ENCODE data around the gene FMN1.
"Not testable (repeated sequence)": the region's sequence is repeated elsewhere in the genome, so short reads cannot be mapped to it uniquely, and the experiment has no call there.

Gene FMN1

DNA sequence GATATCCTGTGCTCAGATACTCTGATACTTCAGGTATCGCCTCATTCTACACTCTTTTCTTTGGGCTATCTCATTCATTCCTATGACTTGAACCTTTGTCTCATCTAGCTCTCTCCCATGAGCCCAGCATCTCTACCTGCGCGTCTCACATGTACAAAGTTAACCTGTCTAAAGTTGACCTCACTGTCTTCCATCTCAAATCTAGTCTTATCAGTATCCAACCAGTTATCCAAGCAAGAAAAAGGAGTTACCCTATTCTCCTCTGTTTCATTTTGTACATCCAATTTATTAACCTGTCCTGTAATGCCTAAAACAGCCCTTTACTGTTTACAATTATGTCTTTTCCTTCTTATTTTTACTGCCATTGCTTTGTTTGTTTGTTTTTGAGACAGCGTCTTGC is 342.5 kb downstream of the FMN1 start:
- DNase-seq, result no peak

DNA sequence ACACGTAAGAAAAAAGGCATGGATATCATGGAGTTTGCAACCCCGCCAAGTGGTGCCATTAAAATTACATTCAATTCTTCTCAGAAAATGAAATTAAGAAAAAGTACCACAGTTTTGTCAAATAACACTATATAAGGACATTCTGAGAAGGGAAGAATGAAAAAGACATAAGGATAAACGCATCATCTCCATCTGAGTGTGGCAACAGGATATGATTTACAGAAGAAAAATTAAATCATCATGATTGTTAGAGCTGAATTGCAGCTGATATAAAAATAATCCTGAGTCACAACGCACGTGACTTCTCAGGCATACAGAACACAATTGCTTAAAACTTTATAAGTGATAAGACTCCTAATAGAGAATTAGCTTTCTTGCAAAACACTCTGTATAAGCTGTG is 342.9 kb downstream of the FMN1 start:
- DNase-seq, result no peak

DNA sequence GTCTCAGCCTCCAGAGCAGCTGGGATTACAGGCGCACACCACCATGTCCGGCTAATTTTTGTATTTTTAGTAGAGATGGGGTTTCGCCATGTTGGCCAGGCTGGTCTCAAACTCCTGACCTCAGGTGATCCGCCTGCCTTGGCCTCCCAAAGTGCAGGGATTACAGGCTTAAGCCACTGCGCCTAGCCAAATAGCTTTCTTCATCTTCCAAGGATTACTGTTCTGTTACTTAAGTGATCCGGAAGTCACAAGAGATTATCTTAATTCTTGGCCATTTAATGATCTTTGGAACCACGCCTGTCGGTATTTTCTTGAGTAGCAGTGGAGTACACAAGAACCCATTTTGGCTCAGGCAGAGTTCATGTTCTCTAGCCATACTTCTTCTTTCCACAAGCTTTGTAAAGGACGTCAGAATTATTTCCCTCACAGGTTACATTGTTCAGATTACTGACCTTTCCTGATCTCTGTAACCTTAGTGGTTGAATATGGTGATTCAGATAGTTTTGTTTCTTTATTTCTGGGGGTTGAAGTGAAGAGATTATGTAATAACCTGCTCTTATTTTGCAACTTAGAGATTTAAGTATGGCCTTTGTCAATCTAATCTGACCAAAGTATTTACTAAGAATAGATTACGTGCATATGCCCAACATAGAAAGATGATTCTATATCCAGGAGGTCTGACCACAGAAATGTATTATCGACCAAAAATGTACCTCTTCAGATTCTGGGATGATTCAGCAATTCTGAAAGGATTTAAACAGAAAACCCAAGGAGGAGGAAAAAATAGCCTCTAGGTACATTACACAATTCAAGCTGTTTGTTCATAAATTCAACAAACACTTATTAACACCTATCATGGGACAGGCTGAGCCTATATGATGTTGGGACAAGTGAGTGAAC is 344.5 kb downstream of the FMN1 start:
- no peak for DNase-seq

DNA sequence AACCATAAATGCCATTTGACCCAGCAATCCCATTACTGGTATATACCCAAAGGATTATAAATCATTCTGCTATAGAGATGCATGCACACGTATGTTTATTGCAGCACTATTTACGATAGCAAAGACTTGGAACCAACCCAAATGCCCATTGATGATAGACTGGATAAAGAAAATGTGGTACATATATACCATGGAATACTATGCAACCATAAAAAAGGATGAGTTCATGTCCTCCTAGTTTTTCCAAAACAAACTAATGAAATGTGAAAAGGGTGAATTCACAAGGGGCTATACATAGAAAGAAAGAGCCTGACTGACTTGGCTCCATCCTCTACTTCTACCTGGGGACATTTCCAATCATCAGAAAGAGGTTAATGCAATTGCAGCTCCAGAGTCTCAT is 347.8 kb downstream of the FMN1 start:
- not testable (repeated sequence) for DNase-seq

DNA sequence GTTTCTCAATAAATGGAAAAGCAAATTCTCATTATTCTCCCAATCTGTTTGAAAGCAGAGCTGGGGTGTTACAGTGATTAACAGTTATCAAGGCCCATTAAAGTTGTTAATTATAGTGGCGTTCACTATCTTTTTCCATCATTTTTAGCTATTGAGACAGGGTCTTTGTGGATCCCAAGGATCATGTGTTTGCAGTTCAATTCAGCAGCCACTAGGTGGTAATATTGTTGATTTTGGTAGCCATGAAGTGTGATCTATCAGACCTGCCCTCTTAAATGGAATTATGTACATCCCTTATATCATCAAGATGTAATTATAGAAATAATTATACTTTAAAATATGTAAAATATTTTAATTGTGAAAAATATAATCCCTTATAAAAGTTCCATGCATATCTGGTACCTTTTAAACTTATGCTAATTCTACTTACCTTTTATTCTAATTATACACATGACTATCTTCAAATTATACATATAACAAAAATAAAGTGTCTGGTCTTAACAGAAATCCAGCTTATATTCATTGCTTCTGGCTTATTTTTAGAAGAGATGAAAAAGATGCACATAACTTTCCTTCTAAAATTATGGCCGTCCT is 350.3 kb downstream of the FMN1 start:
- no peak for DNase-seq

DNA sequence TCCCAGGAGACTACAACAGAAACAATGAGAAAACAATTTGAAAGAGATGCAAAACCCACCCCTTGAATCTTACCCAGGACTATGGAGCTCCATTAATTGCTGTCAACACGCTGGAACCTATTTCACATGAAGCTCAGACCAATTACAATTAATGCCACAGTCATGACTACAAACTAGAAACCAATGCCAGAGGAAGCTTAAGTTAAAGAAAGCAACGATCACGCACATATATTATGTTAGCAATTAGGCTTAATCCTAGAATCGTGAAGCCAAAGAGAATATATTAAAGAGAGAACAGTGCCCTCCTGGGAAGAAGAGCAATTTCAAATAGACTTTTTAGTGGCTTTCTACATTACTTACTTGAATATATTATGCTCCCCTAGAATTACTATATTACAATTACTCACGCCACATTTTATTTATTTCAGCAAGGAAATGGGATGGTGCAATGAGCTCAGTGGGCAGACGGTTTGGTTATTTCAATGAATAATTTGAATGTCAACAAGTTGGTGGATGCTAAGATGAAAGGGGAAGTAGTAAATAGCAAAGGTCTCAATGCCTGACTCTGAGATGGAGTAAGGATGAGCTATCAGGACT is 351.2 kb downstream of the FMN1 start:
- DNase-seq, result no peak

DNA sequence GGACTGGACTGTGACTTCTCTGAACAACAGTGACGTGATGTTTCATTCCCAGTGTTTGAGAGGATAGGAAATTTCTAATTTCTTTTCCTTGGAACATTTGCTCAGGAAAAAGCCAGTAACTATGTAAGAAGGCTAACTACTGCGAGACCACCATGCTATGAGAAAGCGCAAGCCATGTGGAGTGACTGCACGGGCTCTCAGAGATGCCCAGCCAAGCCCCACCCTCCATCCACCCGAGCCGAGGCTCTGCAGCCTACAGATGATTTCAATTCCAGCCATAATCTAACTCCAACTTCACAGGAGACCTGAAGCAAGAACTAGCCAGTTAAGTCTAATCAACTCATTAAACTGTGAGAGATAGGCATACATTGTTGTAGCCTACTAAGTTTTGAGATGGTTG is 352.4 kb downstream of the FMN1 start:
- no peak for DNase-seq

DNA sequence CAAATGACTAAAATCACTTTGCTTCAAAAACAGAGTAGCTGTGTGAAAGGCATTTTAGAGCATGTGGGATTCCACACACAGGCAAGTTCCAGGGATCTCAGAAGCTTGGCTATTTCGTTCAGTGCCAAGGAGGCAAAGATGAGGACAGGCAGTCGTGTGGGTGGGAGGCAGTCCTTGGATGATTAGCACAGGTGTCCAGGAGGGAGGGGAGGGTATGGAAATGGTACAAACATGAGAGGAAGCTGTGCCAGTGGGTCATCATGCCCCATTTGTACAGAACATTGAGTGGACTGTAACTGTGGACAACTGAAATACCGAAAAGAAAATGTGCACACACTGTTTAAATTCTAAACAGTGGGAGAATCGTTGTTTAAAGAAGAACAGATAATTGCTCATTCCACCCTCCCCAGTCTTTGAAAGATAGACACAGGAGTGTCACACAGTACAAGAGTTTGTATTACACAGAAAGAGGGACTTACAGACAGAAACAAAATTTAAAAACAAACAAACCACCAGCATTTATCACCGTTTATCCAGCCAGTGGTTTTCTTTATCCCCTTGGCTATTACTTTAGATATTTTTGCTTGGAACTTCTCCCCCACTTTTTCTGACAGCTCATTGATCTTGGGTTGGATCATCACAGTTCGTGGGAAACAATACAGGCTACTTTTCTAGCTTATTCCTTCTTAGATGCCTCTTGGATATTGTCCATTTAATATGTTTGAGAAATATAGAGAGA is 353.8 kb downstream of the FMN1 start:
- no peak for DNase-seq

DNA sequence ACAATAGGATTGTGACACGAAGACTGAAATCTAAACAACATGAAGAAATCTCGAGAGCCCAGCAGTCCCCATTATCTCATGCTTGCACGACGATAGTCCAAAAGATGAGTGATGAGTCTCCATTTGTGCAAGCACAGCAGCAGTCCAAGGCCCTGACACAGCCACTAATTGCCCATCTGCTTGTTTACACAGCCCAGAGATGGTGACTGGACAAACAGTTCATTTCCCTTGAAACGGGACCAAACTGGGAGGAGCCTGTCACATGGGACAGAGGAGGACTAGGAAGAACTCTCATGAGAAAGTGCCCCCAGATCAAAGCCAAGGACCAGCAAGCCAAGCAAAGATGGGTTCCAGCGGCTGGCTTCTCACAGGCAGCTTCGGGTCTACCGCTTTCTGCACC is 355.7 kb downstream of the FMN1 start:
- peak in 10 of 14 donors; percentile 5 to 65 (median 34) for DNase-seq

DNA sequence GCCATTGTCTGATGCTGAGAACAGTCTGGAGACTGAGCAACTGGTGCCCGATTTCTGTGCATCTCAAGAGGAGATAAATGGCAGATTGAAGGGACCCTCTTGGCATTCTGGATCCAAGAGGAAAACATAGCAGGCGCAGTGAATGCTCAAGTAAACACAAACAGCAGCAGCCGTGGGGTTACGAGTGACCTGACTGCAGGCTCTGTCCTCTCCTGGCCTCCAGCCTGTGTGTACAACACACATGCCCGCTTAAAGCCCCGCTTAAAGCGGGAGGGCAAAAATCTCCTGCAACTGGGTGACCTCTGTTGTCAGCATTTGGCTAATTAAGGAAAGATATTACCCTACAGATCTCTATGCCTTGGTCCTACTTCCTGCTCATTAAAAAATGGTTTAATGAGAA is 356.2 kb downstream of the FMN1 start:
- peak in 7 of 14 donors; percentile 1 to 35 (median 10) for DNase-seq

DNA sequence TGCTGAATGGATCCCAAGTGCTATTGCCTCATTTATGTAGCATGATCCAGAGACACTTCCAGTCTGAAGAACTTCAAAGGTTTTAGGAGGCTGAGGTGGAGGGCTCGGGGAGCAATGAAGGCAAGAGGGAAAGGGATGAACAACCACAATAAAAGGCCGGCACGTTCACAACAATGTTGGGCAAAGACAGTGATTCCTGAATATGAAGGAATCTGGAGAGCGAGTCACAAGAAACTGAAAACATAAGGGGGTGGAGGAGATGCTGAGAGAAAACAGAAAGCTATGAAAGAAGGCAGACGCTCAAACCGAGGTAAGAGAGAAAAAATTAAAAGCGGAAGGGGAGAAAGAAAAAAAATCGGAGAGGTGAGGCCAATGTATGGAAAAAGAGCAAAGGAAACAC is 356.6 kb downstream of the FMN1 start:
- no peak for DNase-seq

DNA sequence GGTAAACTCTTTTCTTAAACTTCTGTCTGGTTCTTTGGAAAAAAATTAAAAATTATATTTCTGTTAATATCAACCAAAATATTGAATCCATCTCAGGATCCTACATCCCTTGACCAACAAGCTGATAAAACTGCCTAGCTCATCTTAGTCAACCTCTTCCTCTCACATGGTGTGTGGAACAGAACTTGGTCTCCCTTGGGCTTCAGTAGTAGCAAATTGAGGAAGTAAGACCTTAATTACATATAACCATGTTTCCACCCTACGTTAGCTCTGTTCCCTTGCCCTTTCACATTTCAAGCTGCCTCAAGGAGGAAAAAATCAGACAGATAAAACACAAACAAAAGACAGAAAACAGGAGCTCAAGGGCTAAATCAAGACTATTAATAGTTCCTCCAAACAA is 360.4 kb downstream of the FMN1 start:
- no peak for DNase-seq

DNA sequence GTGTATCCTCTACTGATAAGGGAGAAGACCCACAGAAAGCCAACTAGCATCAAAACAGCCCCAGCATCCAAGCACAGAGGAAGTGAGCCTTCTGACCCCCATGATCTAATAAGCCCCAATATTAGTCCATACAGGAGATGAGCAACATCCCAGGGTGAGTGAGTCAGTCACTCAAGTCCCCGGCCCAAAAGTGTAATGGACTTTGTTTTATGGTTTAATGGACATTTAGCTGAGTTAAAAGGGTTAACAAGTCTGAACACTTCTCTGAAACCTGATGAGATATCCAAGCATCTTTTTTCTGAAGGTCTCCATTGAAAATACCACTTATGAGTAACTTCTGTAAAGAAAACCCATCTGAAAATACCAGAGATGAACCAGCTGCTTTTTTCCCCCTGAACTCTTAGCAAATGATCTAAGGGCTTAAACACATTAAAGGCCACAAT is 361.1 kb downstream of the FMN1 start:
- no peak for DNase-seq

DNA sequence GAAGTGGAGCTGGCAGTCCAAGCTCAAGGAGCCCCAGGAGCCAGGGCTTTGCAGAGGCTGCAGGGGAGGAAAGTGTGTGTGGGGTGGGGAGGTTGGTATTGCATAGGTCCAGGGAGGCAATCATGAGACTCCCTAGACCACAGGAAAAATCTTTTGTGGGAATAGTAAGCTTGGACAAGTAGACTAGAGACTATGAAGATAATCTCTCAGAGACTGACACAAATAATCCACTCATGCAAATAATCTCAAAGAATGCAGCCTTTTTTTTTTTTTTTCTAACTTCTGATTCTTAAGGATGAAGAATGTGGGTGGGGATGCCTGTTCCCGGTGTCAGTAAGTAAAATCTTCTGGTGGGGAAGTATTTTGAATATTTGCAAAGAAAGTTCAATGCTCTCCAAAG is 363.0 kb downstream of the FMN1 start:
- DNase-seq, result no peak

DNA sequence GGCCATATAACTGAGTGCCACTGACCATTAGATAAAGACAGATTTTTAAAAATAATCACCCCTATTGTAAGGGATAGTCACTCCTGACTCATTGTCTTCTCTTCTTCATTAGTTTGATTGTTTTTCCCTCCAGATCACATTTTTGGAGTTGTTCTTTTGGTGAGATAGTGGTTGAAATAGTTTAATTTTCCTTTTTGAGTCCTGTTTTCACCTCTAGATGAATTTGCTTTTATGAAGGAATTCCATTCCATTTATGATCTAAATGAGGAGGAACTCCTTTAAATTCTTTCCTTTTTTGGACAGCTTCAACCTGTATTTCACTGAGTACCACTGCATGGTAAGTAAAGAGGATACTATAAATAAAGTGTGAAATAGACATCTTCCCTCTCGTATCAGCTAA is 364.3 kb downstream of the FMN1 start:
- DNase-seq, result no peak

DNA sequence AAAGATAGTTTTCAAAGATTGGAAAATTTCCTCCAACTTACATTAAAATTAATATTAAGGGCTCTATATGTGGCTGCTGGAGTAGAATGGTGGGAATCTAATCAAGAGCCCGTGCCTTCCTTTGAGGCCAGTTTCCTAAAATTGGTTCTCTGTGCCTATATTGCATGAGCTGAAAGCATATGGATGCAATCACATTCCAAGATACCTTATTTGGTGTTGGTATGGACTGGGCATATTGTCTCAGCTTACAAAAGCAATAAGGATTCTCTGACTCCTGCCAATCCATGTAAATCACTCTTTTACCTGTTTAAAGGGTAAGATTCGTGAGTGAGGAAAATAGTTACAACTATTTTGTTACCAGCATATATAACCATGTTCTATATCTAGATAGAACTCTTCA is 365.1 kb downstream of the FMN1 start:
- no peak for DNase-seq

DNA sequence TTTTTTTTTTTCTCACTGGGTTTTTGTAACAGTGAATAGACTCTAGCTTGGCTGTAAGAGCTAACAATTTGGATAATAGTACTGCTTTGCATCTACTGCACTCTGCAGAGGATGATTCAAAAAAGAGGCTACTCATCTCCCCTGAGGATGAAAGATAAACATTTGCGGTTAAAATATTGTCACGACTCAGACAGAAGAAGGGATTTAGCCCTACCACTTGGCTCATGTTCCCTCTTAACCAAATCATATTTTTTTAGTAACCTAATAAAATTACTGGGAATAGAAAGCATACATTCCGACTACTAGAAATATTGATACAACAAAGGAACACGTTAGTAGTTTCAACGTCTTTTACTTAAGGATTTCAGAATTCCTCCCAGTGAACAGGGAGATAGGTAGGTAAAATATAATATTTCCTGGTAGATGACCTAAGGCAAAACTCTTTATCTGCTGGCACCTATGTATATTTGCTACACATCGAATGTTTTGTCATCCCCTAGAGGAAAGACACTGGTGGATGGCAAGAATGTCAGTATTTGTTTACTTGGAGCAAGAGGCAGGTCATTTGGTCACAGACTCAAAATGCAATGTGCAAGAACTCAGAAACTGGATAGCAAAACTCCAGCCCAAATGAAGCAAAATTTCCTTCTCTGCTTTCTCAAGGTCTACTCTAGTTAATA is 365.9 kb downstream of the FMN1 start:
- no peak for DNase-seq

DNA sequence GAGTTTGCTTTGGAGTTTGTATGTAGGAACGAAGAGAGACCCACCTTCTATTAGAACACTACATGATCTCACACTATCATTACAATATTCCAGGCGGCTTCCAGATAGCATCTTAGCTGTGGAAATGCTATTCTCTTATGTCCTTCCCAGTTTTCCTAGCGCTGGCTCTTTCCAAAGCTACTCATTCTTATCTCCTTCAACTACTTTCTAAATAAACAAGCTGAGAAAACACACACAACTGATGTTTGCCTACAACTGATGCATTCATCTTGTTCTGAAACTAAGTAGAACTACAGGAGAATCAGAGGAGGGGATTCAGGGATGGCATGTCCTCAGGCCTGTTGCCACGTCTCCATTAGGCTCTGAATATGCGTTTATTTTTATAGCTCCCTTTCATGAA is 367.8 kb downstream of the FMN1 start:
- DNase-seq, result no peak

DNA sequence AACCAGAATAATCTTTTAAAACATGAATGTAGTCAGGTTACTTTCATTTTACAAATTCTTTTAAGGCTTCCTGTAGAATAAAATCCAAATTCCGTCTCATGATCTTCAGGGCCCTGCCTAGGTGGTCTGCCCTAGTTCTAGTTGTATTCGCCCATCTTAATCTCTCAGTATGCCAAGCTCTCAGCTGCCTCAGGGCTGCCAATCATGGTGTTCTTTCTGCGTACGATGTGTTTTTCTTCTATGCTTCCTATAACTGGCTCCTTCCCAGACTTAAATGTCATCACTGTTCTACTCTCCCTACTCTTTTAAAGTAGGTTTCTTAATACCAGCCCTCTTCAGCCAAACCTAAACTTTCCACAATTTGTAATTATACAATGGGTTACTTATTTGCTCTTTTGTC is 369.3 kb downstream of the FMN1 start:
- DNase-seq, result no peak

DNA sequence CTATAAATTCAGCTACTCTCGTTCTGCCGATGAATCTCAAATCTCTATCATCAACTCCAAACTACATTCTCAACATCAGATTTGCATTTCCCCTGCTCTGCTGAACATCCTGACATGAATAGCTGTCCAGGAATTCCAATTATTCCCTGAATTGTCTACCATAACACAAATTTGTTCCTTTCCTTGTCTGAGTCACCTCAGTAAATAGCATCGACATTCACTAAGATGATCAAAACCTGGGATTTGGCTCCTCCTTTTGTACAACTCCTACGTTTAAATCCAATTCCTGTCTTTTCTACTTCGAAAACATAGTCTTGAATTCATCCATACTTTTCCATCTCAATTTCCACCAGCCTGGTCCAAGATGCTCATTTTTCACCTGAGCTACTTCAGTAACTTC is 369.7 kb downstream of the FMN1 start:
- no peak for DNase-seq

DNA sequence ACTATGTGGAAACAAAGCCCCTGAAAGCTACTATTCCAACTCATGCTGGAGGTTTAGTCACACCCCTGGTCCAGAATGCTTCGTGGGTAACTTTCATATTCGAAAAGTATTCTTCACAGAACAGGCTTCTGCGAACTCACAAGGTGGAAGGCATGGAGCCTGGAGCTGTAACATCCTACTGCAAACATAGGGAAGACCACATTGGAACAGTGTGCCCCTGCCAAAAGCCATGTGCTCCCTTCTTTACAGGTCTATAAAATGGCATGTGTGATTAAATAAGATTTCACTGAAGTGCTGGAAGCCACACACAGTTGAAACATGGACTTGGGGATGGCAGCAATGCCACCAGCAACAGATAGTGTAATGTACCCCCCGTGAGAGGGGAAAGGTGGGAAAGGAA is 370.8 kb downstream of the FMN1 start:
- DNase-seq, result no peak

DNA sequence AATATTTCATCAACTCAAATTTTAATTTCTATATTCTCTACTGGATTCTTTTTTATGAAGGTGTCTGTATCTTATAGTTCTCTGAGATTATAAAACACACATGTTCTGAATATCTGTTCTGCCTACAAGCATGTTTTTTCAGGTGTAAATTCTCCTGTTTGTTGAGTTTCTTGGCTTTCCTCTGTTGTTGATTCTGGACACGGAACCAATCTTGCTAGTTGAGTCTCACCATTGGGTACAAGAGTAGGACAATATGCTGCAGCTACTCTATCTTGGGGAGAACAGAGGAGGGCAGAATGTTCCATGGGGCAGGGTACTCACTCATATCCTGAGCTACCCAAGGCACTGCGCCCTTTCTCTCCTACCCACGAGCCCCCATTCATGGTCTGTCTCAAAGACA is 371.8 kb downstream of the FMN1 start:
- DNase-seq, result no peak

DNA sequence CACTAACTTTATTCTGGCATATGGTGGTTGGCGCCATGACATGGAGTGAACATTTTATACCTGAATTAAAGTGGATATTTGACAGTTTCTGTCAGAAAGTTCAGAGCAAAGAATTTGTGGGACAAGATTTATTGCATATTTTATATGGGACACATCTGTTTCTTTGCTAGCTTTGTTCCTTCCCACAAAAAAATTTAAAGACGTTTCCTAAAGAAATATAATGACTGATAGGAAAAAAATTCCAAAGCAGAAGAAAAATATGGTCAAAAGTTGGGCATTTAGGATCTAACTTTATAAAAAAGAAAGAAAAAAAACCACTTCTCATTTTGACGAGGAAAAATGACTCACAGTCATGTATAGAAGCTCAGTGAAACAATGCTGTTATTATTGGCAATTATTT is 375.1 kb downstream of the FMN1 start:
- DNase-seq, result no peak
